ENCODE data around the gene LCN10. TPM values are rescaled to one million over a fixed set of nuclear protein-coding genes. Genes with fewer than 3 reads are reported as not detected.
A peak's percentile ranks its signal among the peaks of the same experiment; 100 is the strongest.
"Not testable (repeated sequence)": the region's sequence is repeated elsewhere in the genome, so short reads cannot be mapped to it uniquely, and the experiment has no call there.

The LCN10 gene
- total RNA-seq (2014; rRNA removed; shearing (Covaris generic)) = not detected in 2 replicates

DNA sequence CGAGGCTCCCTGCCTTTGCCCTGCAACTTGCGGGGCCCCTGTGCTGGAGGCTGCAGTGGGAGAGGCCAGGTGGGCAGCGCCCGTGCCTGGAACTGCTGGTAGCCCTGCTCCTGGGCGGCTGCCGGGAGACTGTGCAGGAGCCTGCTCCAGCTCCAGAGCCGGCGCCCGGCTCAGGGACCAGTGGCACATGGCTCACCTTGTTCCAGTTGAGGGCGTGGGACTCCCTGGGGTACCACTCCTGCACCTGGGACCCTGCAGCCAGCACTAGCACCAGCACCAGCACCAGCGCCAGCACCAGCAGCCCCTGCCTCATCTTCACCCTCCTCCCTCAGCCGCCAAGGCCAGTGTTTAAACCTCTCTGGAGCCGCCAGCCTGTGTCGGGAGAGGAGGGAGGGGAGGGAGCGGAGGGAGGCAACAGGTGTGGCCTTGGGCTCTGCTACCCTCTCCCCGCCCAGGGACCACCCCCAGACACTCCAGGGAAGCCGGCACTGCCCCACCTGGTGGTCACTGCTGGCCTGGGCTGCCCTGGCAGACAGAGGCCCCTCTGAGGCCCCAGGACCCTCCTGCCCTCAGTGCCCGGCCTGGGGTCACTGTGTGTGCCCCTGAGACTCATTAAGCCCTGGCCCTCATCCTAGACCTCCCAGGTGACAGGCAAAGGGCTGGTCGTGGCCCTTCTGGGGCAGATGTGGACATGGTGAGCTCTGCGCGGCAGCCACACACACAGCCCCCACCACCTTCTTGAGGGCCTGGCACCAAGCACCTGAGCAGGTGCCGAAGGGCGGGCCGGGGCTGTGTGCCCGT lies at the start of gene LCN10:
LCN10 (minus strand) TSS at position 350 of the 801 bp plus-strand sequence; CDS start at position 313, 37 bp downstream.
- no peak for DNase-seq (ENCODE audit: low spot score)

GRCh38 chr9:136791516-136792276 lies 49.0 kb upstream of the LCN10 start:
- DNase-seq (ENCODE audit: low spot score) = peak; percentile 49
- in situ Hi-C loops (cut with HindIII; ENCODE audit: low sequenced_read_pairs) = no loop called here

More for the DNA sequence above, at the start of gene LCN10:
- in situ Hi-C loops (cut with HindIII; ENCODE audit: low sequenced_read_pairs) = no loop called here

DNA sequence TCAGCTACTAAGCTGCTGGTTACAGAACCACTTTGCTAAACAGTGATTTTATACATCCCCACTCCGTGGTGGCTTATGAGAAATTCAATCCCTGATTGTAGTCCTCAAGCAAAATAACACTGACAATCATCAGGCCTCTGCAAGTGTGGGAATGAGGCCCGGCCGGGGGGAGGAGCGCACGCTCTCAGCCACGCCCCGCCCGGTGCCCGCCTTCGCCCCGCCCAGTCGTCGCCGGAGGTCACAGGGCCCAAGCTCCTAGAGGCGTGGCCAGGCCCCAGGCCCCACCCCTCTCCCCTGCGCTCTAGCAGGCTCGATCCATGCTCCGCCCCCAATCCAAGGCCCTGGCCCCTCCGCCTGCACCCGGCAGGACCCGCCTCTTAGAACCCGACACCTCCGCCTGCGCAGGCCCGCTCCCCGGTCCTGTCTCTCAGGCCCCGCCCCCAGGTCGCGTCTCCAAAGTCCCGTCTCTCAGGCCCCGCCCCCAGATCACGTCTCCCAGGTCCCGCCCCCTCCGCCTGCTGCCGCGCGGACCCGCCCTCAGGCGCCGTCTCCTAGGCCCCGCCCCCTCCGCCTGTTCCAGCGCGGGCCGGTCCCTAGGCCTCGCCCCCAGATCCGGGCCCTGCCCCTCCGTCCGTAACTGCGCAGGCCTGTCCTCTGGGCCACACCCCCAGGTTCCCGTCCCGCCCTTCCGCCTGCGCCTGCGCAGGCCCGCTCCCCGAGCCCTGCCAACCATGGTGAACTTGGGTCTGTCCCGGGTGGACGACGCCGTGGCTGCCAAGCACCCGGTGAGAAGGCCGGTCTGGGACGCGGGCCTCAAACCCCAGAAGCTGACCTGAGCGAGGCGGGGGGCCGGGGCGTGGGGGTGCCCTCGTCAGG lies 48.1 kb upstream of the LCN10 start, which contains the start of gene TMEM141:
TMEM141 (plus strand) TSS at position 705 of the 876 bp plus-strand sequence; CDS start at position 732, 27 bp downstream.
- in situ Hi-C loops (cut with HindIII; ENCODE audit: low sequenced_read_pairs) = no loop called here
- DNase-seq (ENCODE audit: low spot score) = peak; percentile 99

DNA sequence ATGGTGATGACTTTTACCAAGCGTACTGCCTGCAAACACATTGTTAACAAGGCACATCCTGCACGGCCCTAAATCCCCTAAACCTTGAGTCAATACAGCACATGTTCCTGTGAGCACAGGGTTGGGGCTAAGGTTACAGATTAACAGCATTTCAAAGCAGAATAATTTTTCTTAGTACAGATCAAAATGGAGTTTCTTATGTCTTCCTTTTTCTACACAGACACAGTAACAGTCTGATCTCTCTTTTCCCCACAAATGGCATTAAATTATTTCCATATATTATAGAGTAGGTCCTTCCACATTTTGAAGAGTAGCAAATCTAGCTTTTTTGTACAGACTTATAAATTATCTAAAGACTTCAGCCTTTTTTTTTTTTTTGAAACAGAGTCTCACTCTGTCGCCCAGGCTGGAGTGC lies 46.8 kb upstream of the LCN10 start:
- in situ Hi-C loops (cut with HindIII; ENCODE audit: low sequenced_read_pairs) = no loop called here
- no peak for DNase-seq (ENCODE audit: low spot score)

DNA sequence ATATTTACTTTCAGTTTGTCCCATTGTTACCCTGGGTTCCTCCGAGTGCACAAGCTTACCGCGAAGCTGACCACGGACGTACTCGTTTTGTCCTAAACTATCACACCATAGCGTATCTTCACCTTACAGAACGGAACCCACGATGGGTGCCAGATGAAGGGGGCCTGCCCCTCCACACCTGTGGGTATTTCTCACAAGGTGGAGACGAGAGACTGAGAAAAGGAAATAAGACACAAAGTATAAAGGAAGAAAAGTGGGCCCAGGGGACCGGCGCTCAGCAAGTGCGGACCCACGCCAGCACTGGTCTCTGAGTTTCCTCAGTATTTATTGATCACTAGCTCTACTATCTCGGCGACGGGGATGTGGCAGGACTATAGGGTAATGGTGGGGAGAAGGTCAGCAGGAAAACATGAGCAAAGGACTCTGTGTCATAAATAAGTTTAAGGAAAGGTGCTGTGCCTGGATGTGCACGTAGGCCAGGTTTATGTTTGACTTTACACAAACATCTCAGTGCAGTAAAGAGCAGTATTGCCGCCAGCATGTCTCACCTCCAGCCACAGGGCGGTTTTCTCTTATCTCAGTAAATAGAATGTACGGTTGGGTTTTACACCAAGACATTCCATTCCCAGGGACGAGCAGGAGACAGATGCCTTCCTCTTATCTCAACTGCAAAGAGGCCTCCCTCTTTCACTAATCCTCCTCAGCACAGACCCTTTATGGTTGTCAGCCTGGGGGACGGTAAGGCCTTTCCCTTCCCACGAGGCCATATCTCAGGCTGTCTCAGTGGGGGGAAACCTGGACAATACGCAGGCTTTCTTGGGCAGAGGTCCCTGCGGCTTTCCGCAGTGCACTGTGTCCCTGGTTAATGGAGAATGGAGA lies 46.1 kb upstream of the LCN10 start:
- in situ Hi-C loops (cut with HindIII; ENCODE audit: low sequenced_read_pairs); DNase-seq (ENCODE audit: low spot score): not testable (repeated sequence)

DNA sequence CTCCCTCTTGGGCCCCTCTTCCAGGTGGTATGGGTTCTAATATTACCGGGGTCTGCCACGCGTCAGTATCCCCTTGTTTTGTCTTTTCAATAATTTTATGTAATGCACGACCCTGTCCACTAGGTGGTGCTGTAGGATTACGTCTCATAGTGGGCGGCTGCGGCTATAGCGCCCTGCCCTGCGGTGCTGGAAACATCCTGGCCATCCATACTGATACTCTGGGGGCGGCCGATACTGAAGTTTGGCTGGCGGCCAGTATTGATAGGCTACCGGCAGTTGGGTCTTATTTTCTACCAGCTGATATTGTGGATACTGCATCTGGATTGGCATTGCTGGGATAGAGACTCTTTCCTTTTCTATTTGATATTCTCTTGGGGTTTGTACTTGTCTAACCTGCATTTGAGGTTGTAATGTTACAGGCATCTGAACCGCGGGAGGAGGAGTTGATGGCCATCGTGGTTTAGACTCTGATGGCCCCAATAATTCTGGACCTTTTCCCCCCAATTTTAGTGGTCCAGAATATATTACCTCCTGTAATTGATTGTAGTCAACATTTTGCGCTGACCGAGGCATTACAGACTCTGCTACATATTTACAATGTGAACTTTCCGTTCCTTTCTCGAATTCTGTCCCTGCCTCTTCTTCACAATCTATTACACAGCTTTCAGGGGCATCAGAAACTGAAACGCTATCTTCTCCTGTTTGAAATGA lies 45.1 kb upstream of the LCN10 start:
- in situ Hi-C loops (cut with HindIII; ENCODE audit: low sequenced_read_pairs) = no loop called here

DNA sequence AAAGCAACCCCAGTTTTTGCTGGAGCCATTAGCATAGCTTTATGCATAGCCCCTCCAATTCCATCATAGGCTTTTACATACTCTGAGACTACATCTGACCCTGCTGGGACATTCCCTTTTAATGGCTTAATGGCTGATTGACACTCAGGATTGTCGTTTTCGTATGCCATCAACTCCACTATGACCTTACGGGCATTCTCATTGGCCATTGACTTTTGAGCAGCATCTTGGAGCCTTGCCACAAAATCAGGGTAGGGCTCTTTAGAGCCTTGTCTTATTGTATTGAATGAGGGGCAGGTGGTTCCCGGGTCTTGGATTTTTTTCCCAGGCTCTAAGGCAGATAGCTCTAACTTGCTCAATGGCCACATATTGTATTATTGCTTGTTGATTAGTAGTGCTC lies 44.2 kb upstream of the LCN10 start:
- in situ Hi-C loops (cut with HindIII; ENCODE audit: low sequenced_read_pairs); DNase-seq (ENCODE audit: low spot score): not testable (repeated sequence)

More for the DNA sequence above, 45.1 kb upstream of the LCN10 start:
- peak; percentile 81 for DNase-seq (ENCODE audit: low spot score)

- no peak for DNase-seq (ENCODE audit: low spot score)
- in situ Hi-C loops (cut with HindIII; ENCODE audit: low sequenced_read_pairs) = no loop called here
Observed at GRCh38 chr9:136786451-136786850, 43.7 kb upstream of the LCN10 start.

DNA sequence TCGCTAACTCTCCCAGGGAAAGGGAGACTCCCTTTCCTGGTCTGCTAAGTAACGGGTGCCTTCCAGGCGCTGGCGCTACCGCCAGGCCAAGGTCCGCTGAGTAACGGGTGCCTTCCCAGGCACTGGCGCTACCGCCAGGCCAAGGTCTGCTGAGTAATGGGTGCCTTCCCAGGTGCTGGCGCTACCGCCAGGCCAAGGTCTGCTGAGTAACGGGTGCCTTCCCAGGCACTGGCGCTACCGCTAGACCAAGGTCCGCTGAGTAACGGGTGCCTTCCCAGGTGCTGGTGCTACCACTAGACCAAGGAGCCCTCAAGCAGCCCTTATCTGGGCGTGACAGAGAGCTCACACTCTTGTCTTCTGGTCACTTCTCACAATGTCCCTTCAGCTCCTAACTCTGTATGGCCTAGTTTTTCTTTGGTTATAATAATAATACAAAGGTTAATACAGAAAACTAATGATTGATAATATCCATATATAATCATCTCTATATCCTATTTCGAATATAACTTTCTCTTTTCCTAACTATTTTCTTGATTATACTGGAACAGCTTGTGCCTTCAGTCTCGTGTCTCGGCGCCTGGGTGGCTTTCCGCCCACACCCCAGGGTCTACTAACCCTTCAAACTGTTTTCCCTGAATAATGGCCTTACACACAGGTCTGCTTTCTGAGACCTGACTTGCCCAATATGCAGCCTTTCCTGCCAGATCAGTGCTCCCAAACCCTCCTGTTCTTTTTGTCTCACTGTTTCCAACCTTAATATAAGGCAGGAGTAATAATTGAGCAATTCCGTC lies 43.0 kb upstream of the LCN10 start:
- in situ Hi-C loops (cut with HindIII; ENCODE audit: low sequenced_read_pairs); DNase-seq (ENCODE audit: low spot score): not testable (repeated sequence)

DNA sequence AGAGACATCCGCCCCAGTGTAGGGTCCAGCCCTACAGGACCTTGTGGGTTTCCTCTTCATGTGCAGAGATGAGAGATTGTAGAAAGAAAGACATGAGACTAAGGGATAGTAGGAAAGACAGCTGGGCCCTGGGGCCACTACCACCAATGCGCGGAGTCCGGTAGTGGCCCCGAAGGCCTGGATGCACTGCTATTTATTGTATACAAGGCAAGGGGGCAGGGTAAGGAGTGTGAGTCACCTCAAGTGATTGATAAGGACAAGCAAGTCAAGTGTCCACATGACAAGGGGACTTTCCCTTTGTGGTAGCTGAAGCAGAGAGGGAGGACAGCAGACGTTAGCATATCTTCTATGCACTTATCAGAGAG lies 42.2 kb upstream of the LCN10 start:
- in situ Hi-C loops (cut with HindIII; ENCODE audit: low sequenced_read_pairs) = no loop called here
- no peak for DNase-seq (ENCODE audit: low spot score)

DNA sequence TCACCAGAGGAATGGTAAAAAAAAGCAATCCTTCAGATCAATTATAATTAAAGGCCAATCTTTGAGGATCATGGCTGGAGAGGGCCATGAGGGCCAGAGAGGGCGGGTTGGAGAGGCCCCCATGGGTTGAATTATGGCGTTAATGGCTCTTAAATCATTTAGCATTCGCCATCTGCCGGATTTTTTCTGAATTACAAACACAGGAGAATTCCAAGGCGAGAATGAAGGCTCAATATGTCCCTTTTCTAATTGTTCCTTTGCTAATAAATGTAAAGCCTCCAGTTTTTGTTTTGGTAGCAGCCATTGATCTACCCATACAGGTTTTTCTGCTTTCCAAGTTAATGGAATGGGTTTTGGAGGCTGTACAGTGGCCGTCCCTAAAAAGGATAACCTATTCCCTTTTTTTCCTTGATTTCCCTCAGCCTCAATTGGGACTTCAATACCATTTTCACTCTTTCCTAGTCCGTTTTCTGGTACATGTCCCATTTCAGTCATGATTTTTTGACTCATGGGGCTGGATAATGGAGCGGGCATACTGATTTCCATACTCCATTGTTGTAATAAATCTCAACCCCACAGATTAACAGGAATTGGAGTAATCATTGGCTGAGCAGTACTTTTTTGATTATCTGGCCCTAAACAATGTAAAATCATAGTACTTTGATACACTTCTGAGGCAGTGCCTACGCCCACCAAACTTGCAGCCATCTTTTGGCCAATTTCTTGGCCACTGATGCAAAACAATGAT lies 41.7 kb upstream of the LCN10 start:
- in situ Hi-C loops (cut with HindIII; ENCODE audit: low sequenced_read_pairs) = no loop called here

DNA sequence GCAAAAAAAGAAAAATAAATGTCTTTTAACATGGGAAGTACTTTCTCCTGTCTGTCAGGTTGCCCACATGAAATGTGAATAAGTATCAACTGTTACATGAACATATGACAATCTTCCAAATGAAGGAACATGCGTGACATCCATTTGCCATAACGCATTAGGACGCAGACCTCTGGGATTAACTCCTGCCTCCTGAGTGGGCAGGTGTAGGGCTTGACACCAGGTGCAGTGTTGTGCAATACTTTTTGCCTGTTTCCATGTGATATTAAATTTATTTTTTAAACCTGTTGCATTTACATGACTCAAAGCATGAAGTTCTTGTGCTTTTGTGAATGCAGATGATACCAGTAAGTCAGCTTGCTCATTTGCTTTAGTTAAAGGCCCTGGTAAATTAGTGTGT lies 39.7 kb upstream of the LCN10 start:
- in situ Hi-C loops (cut with HindIII; ENCODE audit: low sequenced_read_pairs) = no loop called here

More for the DNA sequence above, 41.7 kb upstream of the LCN10 start:
- peak; percentile 74 for DNase-seq (ENCODE audit: low spot score)

DNA sequence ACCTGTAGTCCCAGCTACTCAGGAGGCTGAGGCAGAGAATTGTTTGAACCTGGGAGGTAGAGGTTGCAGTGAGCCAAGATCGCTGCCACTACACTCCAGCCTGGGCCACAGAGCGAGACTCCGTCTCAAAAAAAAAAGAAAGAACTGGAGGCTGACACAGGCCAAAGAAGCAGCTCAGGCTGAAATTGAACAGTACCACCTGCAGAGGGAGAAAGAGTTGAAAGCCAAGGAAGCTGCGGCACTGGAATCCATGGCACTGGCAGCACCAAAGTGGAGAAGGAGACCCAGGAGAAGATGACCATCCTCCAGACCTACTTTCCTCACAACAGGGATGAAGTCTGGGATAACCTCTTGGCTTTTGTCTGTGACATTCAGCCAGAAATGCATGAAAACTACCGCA lies 37.1 kb upstream of the LCN10 start:
- in situ Hi-C loops (cut with HindIII; ENCODE audit: low sequenced_read_pairs) = no loop called here

More for the DNA sequence above, 39.7 kb upstream of the LCN10 start:
- no peak for DNase-seq (ENCODE audit: low spot score)

GRCh38 chr9:136777359-136777758 lies 34.6 kb upstream of the LCN10 start:
- no peak for DNase-seq (ENCODE audit: low spot score)
- in situ Hi-C loops (cut with HindIII; ENCODE audit: low sequenced_read_pairs) = no loop called here

More for the DNA sequence above, 37.1 kb upstream of the LCN10 start:
- peak; percentile 65 for DNase-seq (ENCODE audit: low spot score)

DNA sequence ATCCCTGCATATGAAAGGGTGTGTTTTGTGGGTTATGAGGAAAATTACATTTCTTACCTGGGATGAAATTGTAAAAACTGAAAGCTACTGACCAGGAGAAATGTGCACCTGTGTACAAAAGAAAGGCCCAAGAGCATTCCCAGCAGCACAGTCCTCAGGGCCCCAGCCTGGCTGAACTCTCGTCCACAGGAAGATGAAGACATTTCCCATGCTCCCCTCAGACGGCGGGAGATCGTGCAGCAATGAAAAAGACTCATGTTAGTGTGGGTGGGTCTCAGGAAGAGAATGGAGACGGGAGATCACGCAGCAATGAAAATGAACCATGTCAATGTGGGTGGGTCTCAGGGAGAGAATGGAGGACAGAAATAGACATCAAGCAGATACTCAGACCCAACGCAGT lies 34.2 kb upstream of the LCN10 start:
- in situ Hi-C loops (cut with HindIII; ENCODE audit: low sequenced_read_pairs) = no loop called here
- DNase-seq (ENCODE audit: low spot score) = no peak

GRCh38 chr9:136775191-136775590 lies 32.5 kb upstream of the LCN10 start:
- in situ Hi-C loops (cut with HindIII; ENCODE audit: low sequenced_read_pairs) = no loop called here

More at GRCh38 chr9:136775191-136775590, 32.5 kb upstream of the LCN10 start:
- DNase-seq (ENCODE audit: low spot score) = peak; percentile 75
